Measurements from ENCODE around the gene C2CD2. TPM values are rescaled to one million over a fixed set of nuclear protein-coding genes. Genes with fewer than 3 reads are reported as not detected.

C2CD2 gene
- total RNA-seq, 4 donors from 2014 or later = 35.9 to 43.8 (median 38.9) TPM

DNA sequence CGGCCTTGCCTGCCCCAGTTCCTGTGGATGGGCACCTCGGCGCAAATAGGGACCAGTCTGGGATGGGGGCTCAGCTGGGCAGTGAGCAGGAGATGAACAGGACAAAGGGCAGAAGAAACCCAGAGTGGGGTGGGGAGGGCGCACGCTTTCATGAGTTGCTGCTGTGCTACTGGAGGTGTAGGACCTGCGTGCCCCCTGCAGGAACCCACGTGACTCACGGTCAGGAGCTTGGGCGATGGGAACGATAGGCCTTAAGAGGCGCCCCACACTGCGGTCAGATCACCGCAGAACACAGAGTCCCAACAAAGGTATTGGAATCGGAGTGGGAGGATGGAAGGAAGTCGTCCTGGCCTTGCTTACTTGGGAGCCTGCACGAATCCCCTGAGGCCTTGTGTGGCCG, 91.8 kb downstream of the C2CD2 start:
- 93% methylated on average over 17 of the region's 17 CpGs for WGBS
- Histone ChIP-seq H3K4me1 (no peaks in the 10 kb centered on the region), H3K4me3 (no peak overlapping the region), H3K36me3 (peaks cover 27% of the 10 kb centered on the region), H3K9me3 (no peaks in the 10 kb centered on the region), H3K27ac (no peak overlapping the region), H3K27me3 (no peaks in the 10 kb centered on the region)
- no peak for DNase-seq (ENCODE audit: low spot score in 2 of 2)
- no peak for TF ChIP-seq EP300 (IDR thresholded peaks at IDR 0.05)
- TF ChIP-seq POLR2AphosphoS5 (IDR thresholded peaks at IDR 0.05) = no peak
- TF ChIP-seq, protein P1, sequence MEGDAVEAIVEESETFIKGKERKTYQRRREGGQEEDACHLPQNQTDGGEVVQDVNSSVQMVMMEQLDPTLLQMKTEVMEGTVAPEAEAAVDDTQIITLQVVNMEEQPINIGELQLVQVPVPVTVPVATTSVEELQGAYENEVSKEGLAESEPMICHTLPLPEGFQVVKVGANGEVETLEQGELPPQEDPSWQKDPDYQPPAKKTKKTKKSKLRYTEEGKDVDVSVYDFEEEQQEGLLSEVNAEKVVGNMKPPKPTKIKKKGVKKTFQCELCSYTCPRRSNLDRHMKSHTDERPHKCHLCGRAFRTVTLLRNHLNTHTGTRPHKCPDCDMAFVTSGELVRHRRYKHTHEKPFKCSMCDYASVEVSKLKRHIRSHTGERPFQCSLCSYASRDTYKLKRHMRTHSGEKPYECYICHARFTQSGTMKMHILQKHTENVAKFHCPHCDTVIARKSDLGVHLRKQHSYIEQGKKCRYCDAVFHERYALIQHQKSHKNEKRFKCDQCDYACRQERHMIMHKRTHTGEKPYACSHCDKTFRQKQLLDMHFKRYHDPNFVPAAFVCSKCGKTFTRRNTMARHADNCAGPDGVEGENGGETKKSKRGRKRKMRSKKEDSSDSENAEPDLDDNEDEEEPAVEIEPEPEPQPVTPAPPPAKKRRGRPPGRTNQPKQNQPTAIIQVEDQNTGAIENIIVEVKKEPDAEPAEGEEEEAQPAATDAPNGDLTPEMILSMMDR (IDR thresholded peaks at IDR 0.05) = no peak
- TF ChIP-seq POLR2A (IDR thresholded peaks at IDR 0.05) = no peak

DNA sequence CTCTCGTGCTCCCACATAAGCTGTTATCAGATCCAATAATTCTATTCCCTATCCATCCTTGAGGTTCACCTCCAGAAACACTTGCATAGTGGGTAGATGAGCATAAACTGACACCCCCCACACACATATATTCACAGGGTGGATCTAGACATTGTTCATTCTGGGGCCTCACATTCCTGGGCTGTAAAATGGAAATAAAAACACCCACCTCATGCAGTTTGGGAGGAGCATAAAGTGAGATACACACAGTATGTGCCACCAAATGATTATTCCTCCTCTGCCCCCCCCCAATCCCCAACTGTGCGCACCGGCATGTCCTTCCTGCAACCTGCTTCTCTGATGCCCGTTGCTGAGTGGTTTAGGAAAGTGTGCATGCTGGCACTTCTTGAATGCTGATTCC, 92.6 kb downstream of the C2CD2 start:
- H3K36me3 ChIP-seq = peaks cover 34% of the 10 kb centered on the region

DNA sequence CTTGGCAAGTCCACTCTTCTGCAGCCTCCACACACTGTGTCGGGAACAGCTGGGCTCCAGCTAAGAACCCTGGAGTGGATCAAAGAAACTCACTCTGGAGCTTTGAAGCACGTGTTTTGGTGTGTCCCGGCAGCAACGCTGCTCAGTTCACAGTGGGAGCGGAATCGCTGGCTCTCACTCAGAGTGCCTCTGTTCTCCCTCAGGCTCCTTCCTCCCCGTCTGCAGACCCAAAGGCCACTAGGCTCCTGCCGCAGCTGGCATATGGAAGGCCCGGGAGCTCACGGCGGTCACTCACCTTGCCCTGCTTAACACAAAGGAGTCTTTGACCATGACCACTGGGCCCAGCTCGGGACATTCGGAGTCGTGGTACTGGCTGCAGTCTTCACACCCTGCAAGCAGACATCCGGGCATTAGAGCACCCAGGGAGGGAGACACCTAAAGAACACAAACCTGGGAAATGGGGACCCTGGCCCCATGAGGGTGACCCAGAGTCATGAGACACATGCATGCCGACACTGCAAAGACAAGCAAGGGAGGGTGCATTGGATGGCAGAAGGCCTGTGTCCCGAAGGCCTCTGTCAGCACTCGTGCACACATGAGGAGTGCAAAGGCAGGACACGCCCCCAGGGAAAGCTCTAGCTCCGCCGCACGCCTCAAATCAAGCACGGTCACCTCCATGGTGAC, 94.4 kb downstream of the C2CD2 start:
- Histone ChIP-seq H3K4me3 (no peak overlapping the region), H3K27ac (no peak overlapping the region), H3K36me3 (peaks cover 46% of the 10 kb centered on the region), H3K4me1 (no peaks in the 10 kb centered on the region), H3K27me3 (no peaks in the 10 kb centered on the region), H3K9me3 (no peaks in the 10 kb centered on the region)
- 87% methylated on average over 16 of the region's 23 CpGs for WGBS
- TF ChIP-seq EP300 (IDR thresholded peaks at IDR 0.05) (no peak), POLR2A (IDR thresholded peaks at IDR 0.05) (no peak)
- TF ChIP-seq, protein P1 (IDR thresholded peaks at IDR 0.05) = no peak
- no peak for DNase-seq (ENCODE audit: low spot score in 2 of 2)

More for the DNA sequence above, 92.6 kb downstream of the C2CD2 start:
- no peak for DNase-seq (ENCODE audit: low spot score in 2 of 2)
- Histone ChIP-seq H3K4me3 (no peak overlapping the region), H3K4me1 (no peaks in the 10 kb centered on the region), H3K27ac (no peak overlapping the region), H3K9me3 (no peaks in the 10 kb centered on the region), H3K27me3 (no peaks in the 10 kb centered on the region)
- TF ChIP-seq POLR2AphosphoS5 (IDR thresholded peaks at IDR 0.05) (no peak), EP300 (IDR thresholded peaks at IDR 0.05) (no peak), POLR2A (IDR thresholded peaks at IDR 0.05) (no peak)
- TF ChIP-seq, protein P1 (IDR thresholded peaks at IDR 0.05) = no peak
- WGBS = 62% methylated on average over 4 of the region's 4 CpGs

DNA sequence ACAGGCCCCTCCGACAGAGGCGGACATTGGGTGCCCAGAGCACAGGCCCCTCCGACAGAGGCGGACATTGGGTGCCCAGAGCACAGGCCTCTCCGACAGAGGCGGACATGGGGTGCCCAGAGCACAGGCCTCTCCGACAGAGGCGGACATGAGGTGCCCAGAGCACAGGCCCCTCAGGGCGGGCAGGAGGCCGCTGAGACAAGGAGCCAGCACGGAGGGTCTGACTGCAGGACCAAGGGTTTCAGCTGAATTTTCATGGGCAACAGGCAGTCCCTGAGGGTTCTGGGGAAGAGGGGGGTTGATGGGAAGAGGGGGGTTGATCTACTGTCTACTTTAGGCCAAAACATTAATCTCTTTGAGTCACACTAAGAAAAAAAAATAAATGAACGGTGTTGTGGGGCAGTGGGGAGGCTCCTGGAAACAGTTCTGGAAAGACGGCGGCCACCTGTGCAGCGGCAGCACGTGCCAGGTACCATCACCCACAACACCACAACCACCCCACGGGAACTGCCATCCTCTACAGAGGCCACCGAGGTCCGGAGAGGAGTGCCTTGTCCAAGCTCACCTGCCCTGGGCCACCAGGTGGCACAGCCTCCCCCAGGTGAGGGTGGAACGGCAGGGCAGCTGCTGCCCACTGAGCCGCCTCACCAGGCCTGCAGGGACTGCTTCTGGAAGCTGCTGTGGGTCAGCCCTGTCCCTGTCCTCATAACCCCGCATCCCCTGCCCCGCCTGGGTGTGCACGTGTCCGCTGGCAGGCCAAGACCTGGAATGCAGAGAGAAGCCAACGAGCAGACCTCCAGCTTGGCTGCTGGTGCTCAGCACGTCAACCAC, 95.1 kb downstream of the C2CD2 start:
- WGBS = 94% methylated on average over 22 of the region's 27 CpGs
- Histone ChIP-seq H3K27ac (no peak overlapping the region), H3K9me3 (no peaks in the 10 kb centered on the region), H3K4me3 (no peak overlapping the region), H3K4me1 (no peaks in the 10 kb centered on the region), H3K36me3 (peaks cover 53% of the 10 kb centered on the region), H3K27me3 (no peaks in the 10 kb centered on the region)
- peak in 1 of 2 donors; percentile 56 for DNase-seq (ENCODE audit: low spot score in 2 of 2)
- TF ChIP-seq EP300 (IDR thresholded peaks at IDR 0.05) (no peak), POLR2AphosphoS5 (IDR thresholded peaks at IDR 0.05) (no peak), POLR2A (IDR thresholded peaks at IDR 0.05) (no peak)
- TF ChIP-seq, protein P1 (IDR thresholded peaks at IDR 0.05) = no peak

DNA sequence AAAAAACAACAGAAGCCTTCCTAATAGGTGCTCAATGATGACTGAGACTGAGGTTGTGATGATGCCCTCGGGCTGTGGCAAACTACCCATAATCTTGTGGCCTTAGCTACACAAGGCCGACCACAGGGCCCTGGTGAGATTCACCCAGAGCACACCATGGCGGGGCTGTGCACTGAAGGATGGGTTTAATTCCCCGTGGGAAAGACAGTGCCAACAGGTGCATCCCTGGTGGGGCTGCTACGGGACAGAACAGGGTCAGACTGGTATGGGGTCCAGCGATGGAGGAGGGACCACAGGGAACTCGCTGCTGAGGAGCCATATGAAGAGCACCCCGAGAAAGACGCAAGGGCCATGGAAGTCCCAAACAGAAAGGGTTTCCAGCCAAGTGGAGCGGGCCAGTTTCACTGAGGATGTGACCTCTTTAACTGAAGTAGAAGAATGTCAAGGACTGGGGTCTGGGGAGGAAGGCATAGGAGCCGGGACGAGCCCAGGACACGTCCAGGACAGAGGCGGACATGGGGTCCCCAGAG, 96.0 kb downstream of the C2CD2 start:
- Histone ChIP-seq H3K27me3 (no peaks in the 10 kb centered on the region), H3K4me3 (no peak overlapping the region), H3K9me3 (no peaks in the 10 kb centered on the region), H3K27ac (no peak overlapping the region), H3K4me1 (no peaks in the 10 kb centered on the region), H3K36me3 (peaks cover 58% of the 10 kb centered on the region)
- WGBS = 96% methylated on average over 14 of the region's 14 CpGs
- DNase-seq (ENCODE audit: low spot score in 2 of 2) = peak in 1 of 2 donors; percentile 58
- no peak for TF ChIP-seq POLR2A (IDR thresholded peaks at IDR 0.05)
- no peak for TF ChIP-seq EP300 (IDR thresholded peaks at IDR 0.05)
- no peak for TF ChIP-seq POLR2AphosphoS5 (IDR thresholded peaks at IDR 0.05)
- TF ChIP-seq, protein P1 (IDR thresholded peaks at IDR 0.05) = no peak

All from suprapubic skin (tissue), 4 donors.